Measurements from ENCODE around the gene ABCG8.
"Not testable (repeated sequence)": the region's sequence is repeated elsewhere in the genome, so short reads cannot be mapped to it uniquely, and the experiment has no call there.

Gene ABCG8

DNA sequence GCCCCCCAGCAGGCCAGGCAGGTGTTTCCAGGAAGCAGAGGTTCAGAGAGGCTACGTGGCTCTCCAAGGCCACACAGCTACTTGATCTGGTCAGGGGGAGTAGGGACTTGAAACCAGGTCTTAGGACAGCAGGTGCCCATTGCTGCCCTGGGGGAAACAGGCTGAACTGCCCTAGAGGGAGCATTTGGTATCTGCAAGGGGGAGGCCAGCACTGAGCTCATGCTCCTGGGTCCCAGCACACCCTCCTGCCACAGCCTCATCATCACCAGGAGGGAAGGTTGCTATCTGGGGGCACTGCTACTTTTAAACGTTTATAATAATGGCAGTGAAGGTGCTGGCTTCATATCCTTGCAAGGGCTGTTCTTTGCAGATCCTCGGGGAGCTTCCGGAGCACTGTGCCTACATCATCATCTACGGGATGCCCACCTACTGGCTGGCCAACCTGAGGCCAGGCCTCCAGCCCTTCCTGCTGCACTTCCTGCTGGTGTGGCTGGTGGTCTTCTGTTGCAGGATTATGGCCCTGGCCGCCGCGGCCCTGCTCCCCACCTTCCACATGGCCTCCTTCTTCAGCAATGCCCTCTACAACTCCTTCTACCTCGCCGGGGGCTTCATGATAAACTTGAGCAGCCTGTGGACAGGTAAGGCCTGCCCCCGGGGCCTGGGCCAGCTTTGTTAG, 36.1 kb downstream of the ABCG8 start:
- DNase-seq: no peak

DNA sequence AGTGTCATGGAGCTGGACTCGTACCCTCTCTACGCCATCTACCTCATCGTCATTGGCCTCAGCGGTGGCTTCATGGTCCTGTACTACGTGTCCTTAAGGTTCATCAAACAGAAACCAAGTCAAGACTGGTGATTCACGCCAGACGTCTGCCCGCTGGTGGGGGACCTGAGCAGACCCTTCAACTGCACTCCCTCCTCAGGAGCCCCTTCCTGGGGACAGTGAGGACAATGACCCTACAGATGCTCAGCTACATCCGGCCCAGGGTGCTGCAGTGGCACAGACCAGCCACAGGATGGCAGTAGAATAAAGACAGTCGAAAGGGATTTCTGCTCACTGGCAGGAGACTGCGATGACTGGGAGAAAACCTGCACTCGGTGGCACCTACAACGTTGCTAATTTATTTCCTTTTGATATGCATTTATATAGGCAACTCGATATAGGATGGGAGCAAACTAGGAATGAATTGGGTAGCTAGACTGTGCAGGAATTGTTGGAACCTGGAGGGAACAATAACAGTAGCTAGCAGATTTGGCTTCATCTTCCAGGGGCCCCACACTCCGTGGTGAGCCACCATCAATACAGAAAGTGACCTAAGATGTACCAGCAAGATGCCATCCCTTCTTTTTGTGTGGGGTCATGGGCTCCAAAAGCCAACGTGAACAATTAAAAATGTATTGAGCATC, 39.2 kb downstream of the ABCG8 start:
- peak in 5 of 6 experiments; percentile 10 to 41 (median 24) for DNase-seq

DNA sequence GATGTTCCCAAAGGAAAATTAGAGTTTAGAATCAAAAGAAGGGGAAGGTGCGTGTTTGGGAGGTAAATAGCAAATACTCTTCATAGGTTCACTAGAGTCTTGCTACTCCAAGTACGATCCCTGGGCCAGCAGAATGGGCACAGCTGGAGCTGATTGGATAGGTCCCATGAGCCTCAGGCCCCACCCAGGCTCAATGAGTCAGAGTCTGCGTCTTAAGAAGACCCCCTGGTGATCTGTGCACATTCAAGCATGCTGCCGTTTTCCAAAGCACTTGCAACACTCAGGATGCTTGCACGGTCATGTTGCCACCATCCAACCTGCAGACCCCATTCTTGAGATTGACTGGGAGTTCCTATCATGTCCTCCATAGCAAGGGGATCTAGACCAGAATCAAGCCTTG, 40.5 kb downstream of the ABCG8 start:
- DNase-seq: no peak

DNA sequence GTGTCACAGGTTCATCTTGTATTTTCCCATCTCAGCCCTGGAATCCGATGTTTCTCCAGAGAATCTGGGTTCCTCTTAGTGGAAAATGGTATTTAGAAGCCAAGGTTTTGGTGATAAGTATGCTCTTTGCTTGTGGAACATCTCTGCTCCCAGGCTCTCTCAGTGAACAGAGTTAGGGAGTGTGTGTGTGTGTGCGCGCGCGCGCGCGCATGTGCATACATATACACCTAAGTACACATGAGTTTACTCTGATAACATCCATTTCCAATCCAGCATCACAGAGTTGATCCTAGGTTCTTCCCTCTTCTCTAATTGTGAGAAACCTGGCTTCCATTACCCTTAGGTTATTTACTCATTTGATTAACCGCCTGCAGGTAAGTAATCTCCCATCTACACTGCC, 41.7 kb downstream of the ABCG8 start:
- no peak for DNase-seq

DNA sequence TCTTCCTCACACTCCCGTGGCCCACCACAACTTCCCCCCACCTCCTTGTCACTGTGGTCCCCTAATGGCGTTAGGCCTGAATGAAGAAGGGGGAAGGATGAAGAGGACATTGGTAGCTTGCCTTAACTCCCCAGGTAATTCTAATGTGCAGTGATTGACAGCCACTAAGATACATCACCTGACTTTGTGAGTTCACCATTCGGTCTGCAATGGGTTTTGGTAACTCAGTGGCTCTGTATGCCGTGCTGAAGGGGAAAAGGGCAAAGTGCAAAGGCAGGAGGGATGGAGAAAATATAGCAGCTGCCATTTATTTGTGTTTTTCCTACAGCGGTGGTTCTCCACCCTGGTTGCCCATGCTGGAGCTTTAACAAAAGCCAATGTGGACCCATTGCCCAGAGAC, 42.2 kb downstream of the ABCG8 start:
- no peak for DNase-seq

DNA sequence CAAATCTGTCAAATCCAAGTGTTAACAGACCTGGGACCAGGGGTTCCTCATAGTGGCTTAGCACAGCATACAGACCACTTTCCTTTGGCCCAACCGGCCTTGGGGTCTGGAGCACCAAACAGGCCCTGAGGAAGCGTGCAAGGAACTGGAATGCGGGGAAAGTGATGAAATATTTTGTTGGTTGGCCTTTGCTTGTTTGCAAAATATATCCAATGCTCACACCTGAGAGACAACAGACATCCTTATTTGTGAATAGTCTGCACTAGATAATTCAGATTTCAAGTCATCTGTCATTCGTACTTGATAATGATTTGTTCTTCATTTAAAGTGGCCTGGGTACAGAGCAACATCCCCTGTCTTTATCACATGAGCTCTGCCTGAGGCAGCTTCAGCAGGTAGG, 43.5 kb downstream of the ABCG8 start:
- no peak for DNase-seq

DNA sequence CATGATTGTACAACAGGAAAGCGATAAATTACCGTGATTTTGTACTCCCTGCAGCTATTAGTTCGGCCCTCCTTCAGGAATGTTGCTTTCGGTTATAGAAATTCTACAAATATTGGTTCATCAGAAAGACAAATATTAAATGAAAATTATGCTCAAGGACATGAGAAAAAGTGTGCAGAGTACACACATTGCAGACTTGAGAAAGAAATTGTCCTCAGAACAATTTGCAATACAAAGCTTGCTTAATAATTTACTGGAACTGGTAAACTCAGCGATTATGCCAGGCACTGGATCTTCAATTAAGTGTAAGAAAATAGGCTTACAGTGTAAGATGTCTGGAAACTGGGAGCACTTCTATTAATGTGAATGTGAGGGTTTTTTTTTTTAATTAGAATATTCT, 45.9 kb downstream of the ABCG8 start:
- DNase-seq: no peak

DNA sequence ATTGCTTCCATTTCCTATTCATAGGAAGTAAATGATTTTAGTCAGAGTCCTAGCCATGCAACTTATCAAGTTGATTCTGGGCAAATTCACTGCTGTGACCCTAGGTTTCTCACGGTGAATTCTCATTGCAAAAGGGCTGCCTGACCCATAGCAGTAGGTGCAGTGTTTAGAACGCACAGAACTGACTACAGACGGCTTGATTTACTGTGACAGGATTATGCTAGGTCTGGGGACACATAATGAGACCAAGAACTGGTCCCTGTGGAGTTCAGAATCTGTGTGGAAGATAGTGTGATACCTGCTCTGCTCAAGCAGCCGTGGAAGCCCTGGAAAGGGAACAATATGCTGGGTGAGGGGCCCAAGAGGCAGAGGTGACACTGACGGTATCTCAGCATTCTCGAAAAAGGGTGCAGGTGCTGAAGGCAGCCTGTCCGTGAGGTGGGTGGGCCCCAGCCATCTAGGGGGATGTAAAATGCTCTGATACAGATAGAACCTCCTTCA, 46.4 kb downstream of the ABCG8 start:
- no peak for DNase-seq

DNA sequence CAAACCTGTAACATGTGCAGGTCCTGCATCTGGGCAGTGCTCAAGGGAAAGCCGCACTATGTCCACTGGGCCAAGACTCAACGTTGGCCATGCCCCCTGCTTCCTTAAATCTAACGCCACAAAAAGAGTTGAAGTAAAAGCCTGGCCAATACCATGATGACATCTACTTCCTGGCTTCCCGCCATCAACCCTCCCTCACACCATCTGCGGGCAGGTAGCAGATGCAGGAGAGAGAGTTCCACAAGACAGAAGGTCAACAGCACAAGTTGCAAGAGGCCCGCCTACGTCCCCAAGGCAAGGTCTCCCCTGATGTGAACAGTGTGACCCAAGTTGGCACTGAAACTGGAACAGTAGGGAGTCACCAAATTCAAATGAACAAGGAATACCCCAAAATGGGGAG, 48.4 kb downstream of the ABCG8 start:
- DNase-seq: no peak

DNA sequence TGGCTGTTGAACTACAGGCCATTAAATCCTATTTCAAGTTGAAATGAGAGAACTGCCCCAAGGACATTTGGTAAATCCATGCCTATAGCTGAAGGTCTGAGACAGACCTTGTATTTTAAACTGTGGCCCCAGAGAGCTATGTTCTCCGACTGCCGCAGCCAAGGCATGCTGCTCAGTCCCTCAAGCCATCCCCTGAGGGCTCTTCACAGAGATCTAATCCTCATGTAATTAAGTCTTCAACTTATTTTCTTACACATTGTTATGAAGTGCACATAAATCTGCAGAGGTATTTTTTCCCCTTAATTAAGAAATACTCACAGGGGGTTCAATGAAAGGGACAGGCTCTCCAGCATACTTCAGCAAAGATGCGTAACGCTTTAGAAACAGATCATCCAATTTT, 50.6 kb downstream of the ABCG8 start:
- DNase-seq: no peak

DNA sequence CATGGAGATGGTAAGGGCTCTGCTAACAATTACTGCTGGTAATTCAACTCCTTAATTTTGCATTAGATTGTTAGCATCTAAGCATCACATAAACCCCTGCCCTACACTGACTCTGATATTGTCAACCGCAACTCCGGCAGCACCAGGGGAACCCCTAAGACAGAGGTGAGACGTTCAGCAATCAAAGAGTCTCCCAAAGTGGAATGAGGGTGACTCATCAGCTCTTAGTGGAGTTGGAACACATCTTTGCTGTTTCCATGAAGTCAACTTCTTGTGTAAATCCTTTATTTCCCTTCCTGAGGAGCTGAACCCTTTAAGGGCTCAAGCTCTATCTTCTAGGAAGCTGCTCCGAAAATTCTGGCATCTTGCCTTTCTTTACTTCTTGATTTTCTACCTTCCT, 52.1 kb downstream of the ABCG8 start:
- no peak for DNase-seq

DNA sequence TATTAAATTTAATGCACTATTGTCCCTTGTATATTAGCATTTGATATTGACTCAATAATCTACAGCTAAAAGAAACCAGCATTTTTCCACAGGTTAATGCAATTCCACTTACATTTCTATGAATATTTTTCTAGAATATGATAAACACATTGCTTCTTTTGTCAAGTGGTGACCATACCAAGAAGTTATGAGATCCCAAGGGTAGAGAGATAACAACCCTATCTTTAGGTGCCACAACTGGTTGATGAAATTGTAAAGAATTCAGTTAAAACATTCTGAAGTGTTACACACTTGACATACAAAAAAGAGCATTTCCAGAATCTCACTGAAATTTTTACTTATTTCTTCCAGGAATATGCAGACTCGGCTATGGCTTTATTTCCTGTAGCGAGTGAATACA, 56.0 kb downstream of the ABCG8 start:
- no peak for DNase-seq

DNA sequence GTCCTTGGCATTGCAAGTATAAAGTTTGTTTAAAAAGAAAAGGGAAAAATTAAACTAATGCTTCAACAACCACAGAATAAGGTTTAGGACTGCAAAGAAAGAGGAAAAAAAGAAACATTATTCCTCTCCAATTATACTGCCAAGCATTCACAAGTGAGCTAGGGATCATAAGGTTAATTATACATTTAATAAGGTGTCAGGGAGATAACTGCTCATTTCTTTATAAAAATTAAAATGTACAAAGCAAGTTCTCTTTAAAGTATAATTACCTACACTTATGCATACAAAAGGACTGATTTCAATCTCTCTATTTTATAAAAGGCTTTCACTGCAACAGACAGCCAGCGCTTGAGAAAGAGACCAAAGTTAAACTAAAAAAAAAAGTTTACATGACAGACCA, 58.1 kb downstream of the ABCG8 start:
- no peak for DNase-seq

DNA sequence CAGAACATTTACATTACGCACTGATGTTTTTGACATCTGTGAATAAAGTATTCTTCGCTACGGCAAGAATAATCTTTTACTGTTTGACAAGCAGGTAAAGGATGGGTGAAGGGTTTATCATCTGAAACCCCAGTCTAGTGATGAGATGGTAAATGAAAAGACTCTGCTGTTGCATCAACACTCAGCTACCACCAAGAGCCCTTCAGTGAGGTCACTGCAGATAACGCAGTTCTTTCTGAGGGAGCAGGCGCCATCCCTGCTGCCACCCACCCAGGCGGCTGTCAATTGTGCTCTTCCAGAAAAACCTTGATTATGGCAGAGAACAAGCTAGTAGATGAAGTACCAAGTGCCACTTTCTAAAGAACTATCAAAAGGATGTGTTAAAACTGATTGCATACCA, 58.7 kb downstream of the ABCG8 start:
- no peak for DNase-seq

DNA sequence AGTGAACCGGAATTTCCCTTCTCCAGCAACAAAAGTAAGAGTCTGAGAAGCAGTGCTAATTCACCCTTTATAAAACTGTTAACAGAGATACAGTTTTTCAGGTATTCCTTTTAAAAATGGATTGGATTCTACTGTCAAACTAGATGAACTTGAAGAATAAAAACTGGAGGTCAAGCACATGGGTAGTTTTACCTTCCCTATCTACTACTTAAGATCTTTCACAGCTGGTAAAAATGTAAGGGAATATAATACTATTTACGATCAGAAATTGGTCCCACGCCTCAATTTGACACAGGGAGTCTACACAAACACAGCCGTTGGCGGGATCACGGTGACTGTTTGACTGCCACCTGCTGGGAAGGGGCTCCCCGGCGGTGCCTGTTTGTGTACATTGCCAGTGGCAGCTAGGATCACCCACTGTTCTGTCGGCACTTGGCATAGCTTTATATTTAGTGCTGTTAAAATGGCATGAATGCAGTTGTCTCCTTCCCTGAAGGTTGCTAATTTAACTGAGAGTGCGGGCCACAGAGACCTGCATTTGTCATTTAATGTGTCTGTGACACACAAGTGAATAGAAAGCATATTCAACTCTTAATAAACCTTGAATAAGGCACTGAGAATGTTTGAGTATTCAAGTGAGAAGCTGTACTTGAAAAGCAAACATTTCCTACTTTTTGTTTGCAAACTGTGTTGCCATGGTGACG, 59.5 kb downstream of the ABCG8 start:
- no peak for DNase-seq

DNA sequence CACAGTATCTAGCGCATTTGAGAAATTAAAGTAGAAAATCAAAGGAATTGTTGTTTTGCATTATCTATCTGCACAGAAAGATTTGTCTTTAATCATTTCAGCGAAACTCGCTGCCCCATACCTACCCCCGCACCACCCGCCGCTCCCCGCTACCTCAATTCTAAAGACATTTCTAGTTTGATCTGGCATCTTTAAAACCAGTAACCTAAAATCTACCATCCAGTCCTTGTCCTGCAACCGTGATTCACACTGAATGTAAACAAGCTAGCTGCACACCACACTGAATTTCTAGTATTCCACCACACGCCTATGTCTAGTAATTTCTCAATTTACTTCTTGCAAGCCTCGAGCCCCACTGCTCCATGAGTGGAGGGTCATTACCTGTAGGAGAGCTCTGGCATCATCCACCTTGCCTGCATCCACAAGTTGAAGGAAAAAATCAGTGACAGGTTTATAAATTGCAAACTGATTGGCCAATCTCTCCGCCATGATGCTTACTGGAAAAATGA, 60.1 kb downstream of the ABCG8 start:
- DNase-seq: no peak

DNA sequence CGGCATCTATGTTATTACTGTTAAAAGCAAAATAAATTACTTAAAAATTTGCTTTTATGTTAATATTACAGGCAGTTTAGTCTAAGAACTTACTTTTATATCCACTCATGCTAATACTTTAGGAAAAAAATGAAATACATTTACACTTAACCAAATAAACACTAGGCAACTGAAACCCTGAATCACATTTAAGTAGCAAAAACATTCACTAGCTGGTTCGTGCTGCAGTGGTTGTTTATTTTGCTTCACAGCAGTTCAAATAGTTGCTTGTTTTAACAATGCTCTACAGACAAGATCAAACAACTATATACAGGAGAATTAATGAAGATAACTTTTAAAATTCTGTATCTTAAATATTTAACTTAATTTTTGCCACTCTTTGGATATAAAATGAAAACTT, 60.8 kb downstream of the ABCG8 start:
- no peak for DNase-seq

DNA sequence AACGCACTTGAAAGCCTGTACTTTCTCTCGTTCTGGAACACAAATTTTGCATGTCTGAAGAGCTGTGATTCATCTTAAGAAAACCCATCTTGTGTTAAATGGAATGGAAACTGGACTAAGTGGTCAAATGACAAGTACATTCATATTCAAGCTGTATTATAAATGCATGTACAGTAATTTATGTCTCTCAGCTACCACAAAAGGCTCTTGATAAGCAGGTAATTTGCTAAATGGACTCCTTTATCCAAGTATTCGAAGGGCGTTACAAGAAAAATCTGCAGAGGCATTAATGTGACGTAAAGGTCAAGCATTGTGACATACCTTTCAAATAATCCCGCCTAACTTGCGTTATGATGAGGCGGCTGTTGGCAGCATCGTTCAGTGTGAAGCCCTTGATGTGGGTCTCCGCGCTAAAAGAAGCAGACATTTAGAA, 66.6 kb downstream of the ABCG8 start:
- DNase-seq: no peak

DNA sequence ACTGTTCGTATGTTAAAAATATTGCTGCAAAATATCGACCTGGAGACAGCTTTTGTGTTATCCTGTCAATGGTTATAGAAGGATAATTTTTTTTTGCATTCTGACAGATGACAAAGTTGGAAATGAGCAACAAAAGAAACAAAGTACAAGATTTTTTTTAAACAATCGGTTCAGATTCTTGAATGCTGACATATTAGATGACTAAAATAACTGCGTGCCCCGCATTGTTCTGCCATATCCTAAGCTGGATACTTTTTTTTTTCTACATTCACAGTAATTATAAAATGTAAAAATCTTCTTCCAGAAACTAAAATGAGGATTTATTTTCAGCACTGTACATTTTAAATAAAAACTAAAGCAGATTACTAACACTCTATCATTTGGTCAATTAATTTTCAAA, 67.1 kb downstream of the ABCG8 start:
- DNase-seq: no peak

DNA sequence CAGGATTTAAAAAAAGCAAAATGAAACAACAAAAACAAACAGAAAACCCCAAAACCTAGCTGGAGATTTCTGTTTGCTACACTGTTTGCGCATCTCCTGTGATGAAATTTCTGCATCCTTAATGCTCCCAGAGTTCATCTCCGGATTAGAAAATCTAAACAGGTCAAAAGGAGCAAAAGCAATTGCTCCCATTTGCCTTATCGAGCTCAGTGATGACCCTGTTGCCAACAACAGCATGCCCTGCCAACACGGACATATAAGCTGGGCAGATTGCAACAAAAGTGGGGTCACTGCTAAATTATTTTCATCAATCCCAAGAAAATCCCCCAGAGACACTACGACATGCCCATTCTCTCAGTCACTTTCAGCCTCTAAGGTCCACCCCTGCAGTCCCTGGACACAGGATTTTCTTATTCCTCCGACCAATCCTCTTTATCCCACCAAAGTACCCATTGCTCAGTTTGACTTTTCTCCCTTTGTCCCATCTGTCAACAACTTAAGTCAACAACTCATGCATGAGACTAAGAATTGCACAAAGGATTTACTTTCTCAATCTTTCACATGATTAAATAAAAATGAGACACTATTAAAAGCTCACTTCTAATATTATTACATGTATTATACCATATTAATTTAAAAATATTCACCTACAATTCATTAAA, 67.8 kb downstream of the ABCG8 start:
- DNase-seq: no peak

DNA sequence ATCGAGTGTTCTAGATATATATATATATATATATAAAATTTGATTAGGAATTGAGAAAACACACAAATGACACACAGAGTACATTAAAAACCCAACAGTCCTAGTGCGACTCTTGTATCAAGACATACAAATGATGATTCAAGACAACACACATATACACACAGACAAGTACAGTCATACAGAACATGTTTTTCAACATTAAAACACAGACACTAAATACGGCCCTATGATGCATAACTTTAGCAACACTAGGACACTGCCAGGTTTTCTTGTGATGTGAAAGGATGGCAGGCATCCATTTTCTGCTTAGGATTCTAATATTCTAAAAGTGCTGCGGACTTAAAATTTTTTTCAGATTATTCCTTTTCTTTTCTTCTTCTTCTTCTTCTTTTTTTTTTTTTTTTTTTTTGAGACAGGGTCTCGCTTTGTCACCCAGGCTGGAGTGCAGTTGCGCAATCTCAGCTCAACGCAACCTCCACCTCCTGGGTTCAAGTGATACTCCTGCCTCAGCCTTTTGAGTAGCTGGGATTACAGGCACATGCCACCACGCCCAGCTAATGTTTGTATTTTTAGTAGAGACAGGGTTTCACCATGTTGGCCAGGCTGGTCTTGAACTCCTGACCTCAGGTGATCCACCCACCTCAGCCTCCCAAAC, 72.5 kb downstream of the ABCG8 start:
- not testable (repeated sequence) for DNase-seq

DNA sequence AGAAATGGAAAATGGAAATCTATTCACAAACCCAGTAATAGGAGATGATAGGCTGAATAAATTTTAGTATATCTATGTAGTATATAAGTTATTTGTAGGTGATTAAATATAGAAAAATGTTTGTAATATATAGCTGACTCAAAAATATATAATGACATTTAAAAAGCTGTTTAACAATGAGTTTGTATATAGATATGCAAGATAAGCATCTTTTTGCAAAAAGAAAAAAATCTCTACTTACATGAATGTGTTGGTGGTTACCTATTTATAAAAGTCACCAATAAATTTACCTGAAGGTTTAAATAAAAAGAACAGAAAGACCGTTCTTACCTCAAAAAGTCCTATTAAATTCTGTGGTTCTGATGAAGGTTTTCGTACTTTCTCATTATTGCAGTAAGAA, 85.7 kb downstream of the ABCG8 start:
- DNase-seq: no peak

DNA sequence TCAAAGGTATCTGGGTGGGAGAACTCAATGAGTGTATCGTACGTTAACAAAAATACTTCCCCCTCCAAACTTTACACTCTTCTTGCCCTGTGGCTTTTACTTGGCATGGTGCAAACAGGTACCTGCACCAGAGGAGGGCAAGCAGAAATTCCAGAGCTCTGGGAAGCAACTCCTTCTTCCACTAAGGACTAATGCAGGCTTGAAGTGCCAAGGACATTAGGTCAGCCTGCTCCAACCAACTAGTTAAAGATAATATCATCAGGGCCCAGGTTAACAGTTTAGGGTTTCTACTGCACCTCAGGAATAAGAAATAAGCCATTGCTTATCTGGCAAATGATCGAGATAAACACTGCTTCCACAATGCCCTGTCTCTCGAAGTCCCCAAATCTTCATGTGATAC, 86.7 kb downstream of the ABCG8 start:
- DNase-seq: no peak

Data from stimulated activated naive CD4-positive, alpha-beta T cell (primary cell).